Mesothelial cell of epicardium (in vitro differentiated cells): Measurements from ENCODE around the gene GALNTL6. TPM values are rescaled to one million over a fixed set of nuclear protein-coding genes. Genes with fewer than 3 reads are reported as not detected.

Source experiments
- DNase-seq, 2 experiments: peaks; one replicate each; pipeline ENCODE4 v3.0.0; 2021; ENCODE audit warnings: low spot score in 2 of 2; ENCODE audit not compliant: unreplicated experiment in 2 of 2
- H3K27ac Mint-ChIP-seq: 2 replicates; pipeline ENCODE4 v1.8.0; 2021; ENCODE audit warnings: mixed read lengths
- H3K27me3 Mint-ChIP-seq: 2 replicates; pipeline ENCODE4 v1.8.0; 2021; ENCODE audit warnings: low read depth, mixed read lengths
- H3K36me3 Mint-ChIP-seq: 2 replicates; pipeline ENCODE4 v1.8.0; 2021; ENCODE audit warnings: mixed read lengths
- H3K4me1 Mint-ChIP-seq: 2 replicates; pipeline ENCODE4 v1.8.0; 2021; ENCODE audit warnings: mixed read lengths
- H3K4me3 Mint-ChIP-seq: 2 replicates; pipeline ENCODE4 v1.8.0; 2021; ENCODE audit warnings: mild to moderate bottlenecking, moderate library complexity, mixed read lengths
- H3K9me3 Mint-ChIP-seq: 2 replicates; pipeline ENCODE4 v1.8.0; 2021; ENCODE audit warnings: mixed read lengths
- CTCF ChIP-seq: fragments of 200-600 bp; sonication (generic); IDR thresholded peaks from one replicate; pipeline ENCODE4 v1.5.0; 2021; ENCODE audit warnings: antibody characterized with exemption; ENCODE audit not compliant: unreplicated experiment
- total RNA-seq: library from RNA; stranded (reverse); gene quantifications from 3 replicates; pipeline ENCODE4 v1.2.1, GENCODE V29; 2021

GALNTL6 gene
- total RNA-seq, 1 donor from 2014 or later: 1.3 TPM

DNA sequence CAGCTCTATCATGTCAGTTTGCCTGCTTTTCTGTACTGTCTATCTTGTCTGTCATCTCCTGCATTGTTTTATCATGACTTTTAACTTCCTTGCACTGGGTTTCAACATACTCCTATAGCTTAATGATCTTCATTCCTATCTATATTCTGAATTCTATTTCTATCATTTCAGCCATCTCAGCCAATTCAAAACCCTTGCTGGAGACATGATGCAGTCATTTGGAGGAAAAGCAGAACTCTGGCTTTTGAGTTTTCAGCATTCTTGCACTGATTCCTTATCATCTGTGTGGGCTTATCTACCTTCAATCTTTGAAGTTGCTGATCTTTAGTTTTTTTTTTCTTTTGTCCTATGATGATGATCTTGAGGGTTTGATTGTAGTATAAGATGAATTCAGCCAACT, 861.6 kb downstream of the GALNTL6 start:
- Mint-ChIP-seq H3K27ac (no peak overlapping the region), H3K36me3 (peaks cover 6% of the 10 kb centered on the region), H3K4me1 (peaks cover 8% of the 10 kb centered on the region), H3K4me3 (no peak overlapping the region), H3K27me3 (no peaks in the 10 kb centered on the region), H3K9me3 (peaks cover 30% of the 10 kb centered on the region)
- DNase-seq: no peak
- TF ChIP-seq CTCF: no peak

DNA sequence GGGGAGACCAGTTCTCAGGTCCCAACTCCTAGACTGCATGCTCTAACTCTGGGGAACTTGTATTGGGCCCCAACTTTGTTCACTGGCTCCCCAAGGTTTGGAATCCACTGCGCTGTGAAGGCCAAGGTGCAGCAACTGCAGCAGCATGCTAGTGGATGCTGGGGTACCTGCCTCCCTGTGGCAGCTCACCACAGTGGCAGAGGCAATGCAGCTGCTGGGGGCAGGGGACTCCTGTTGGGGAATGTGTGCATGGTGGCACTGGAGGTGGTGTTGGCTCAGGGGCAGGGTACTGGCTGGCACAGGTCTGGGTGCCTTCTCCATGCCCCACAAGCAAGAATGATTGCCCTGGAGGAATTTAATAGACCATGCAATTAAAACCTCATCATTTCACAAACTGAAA, 862.0 kb downstream of the GALNTL6 start:
- TF ChIP-seq CTCF: no peak
- Mint-ChIP-seq H3K4me1 (peaks cover 8% of the 10 kb centered on the region), H3K4me3 (no peak overlapping the region), H3K9me3 (peaks cover 26% of the 10 kb centered on the region), H3K27ac (no peak overlapping the region), H3K27me3 (no peaks in the 10 kb centered on the region), H3K36me3 (peaks cover 6% of the 10 kb centered on the region)
- no peak for DNase-seq

GRCh38 chr4:172680691-172681090, 867.5 kb downstream of the GALNTL6 start:
- TF ChIP-seq CTCF: no peak
- peaks cover 11% of the 10 kb centered on the region for H3K4me1 Mint-ChIP-seq
- H3K36me3 Mint-ChIP-seq: no peaks in the 10 kb centered on the region
- H3K27me3 Mint-ChIP-seq: no peaks in the 10 kb centered on the region
- H3K4me3 Mint-ChIP-seq: no peak overlapping the region
- no peaks in the 10 kb centered on the region for H3K9me3 Mint-ChIP-seq
- no peak for DNase-seq
- H3K27ac Mint-ChIP-seq: no peak overlapping the region

GRCh38 chr4:172683021-172683420, 869.8 kb downstream of the GALNTL6 start:
- Mint-ChIP-seq H3K36me3 (no peaks in the 10 kb centered on the region), H3K27ac (no peak overlapping the region), H3K27me3 (no peaks in the 10 kb centered on the region), H3K9me3 (no peaks in the 10 kb centered on the region), H3K4me3 (no peak overlapping the region), H3K4me1 (peaks cover 7% of the 10 kb centered on the region)
- no peak for DNase-seq
- no peak for TF ChIP-seq CTCF

DNA sequence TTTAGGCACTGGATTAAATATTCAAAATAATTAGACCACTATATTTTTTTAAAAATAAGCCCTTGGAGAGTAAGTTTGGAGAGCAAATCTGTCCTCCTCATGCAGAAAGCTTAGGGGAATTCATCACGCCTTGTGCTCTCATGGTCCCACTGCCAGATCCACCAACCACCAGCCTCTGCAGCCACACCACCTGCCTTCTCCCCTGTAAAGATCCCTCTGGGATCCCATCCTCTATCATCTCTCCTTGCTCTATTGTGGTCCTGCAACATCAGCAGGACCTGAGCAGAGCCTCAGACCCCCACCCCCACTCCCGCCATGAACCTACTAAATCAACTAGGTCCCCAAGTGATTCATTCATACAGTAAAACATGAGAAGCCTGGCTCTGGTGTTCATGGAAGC, 872.8 kb downstream of the GALNTL6 start:
- DNase-seq: no peak
- Mint-ChIP-seq H3K27ac (no peak overlapping the region), H3K4me1 (no peaks in the 10 kb centered on the region), H3K36me3 (no peaks in the 10 kb centered on the region), H3K27me3 (no peaks in the 10 kb centered on the region), H3K4me3 (no peak overlapping the region), H3K9me3 (peaks cover 6% of the 10 kb centered on the region)
- TF ChIP-seq CTCF: no peak

- no peak overlapping the region for H3K4me3 Mint-ChIP-seq
- peaks cover 20% of the 10 kb centered on the region for H3K9me3 Mint-ChIP-seq
- DNase-seq: no peak
- H3K4me1 Mint-ChIP-seq: no peaks in the 10 kb centered on the region
- no peaks in the 10 kb centered on the region for H3K36me3 Mint-ChIP-seq
- TF ChIP-seq CTCF: no peak
- no peaks in the 10 kb centered on the region for H3K27me3 Mint-ChIP-seq
- H3K27ac Mint-ChIP-seq: no peak overlapping the region
These were observed 875.3 kb downstream of the GALNTL6 start for GRCh38 chr4:172688534-172688933.
